Spinal cord (tissue), 10 donors: ENCODE measurements around the gene ANKRD66. TPM values are rescaled to one million over a fixed set of nuclear protein-coding genes. Genes with fewer than 3 reads are reported as not detected.
"Not testable (repeated sequence)": the region's sequence is repeated elsewhere in the genome, so short reads cannot be mapped to it uniquely, and the experiment has no call there.

Source experiments
- DNase-seq, 6 donors: peaks; one replicate each; pipeline versions ENCODE4 v3.0.0 to v3.0.0-alpha.2; 2013 to 2015; ENCODE audit warnings: low spot score in 6 of 6, low read depth in 4 of 6
- H3K27ac ChIP-seq: one replicate; pipeline ENCODE4 v1.5.1; 2013; ENCODE audit warnings: low read depth, low read length, control low read depth
- H3K27me3 ChIP-seq: one replicate; pipeline ENCODE4 v1.6.1; 2013; ENCODE audit warnings: low read length; ENCODE audit not compliant: control insufficient read depth, insufficient read depth
- H3K36me3 ChIP-seq: one replicate; pipeline ENCODE4 v1.6.1; 2013; ENCODE audit warnings: low read length; ENCODE audit not compliant: control insufficient read depth, insufficient read depth
- H3K4me1 ChIP-seq: one replicate; pipeline ENCODE4 v1.6.1; 2013; ENCODE audit warnings: low read length; ENCODE audit not compliant: control insufficient read depth, insufficient read depth
- H3K4me3 ChIP-seq: one replicate; pipeline ENCODE4 v1.5.1; 2013; ENCODE audit warnings: low read depth, low read length, control low read depth
- H3K9me3 ChIP-seq: one replicate; pipeline ENCODE4 v1.6.1; 2013; ENCODE audit warnings: low read length; ENCODE audit not compliant: control insufficient read depth, insufficient read depth
- WGBS: methylation state at CpG from one replicate; pipeline ENCODE4 v1.1.5; 2013; ENCODE audit warnings: missing lambda C conversion rate; ENCODE audit not compliant: insufficient coverage; 5-methylcytosine and 5-hydroxymethylcytosine counted together
- polyA plus RNA-seq, 2 donors: library from polyadenylated mRNA; unstranded; fragments of 120-200 nt; gene quantifications; one replicate each; pipeline ENCODE4 v1.2.1, GENCODE V29; 2013; ENCODE audit not compliant: insufficient read length in 2 of 2
- total RNA-seq, 2 donors: library from RNA; depleted of rRNA in 1 of 2; stranded (reverse); fragments of 120-200 nt in 1 of 2; fragments of >200 nt in 1 of 2; gene quantifications; one replicate each; pipeline versions ENCODE4 v1.2.3 to v1.2.4, GENCODE V29; 2013 to 2014
- donor health status: healthy.

ANKRD66 gene
- total and polyA plus RNA-seq, 4 donors = 0.69 to 3.5 (median 2.5) TPM

DNA sequence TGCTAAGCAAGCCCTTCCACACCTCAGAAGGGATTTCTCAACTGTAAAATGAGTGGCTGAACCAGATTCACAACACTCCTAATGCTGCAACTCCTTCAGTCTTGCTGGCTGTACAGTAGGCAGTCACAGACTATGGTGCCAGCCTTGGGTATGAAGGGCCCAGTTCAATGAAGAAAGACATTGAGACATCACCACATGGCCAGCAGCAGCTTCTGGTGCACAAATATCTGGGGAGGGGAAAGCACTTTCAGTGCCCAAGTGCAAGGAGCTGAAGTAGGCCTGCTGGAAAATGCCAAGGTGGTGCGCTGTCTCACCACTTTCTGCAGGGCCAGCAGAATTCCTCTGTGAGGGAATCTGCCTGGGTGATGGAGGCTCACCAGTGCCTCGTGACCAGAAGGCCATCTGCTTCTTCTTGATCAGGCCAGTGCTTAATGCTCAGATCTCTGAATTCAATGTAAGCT lies 13.4 kb upstream of the ANKRD66 start:
- H3K36me3 ChIP-seq = no peaks in the 10 kb centered on the region
- peaks cover 14% of the 10 kb centered on the region for H3K4me1 ChIP-seq
- H3K4me3 ChIP-seq = no peak overlapping the region
- no peak for DNase-seq
- no peak overlapping the region for H3K27ac ChIP-seq
- 83% methylated on average over 2 of the region's 2 CpGs for WGBS
- H3K27me3 ChIP-seq = no peaks in the 10 kb centered on the region
- H3K9me3 ChIP-seq = no peaks in the 10 kb centered on the region

DNA sequence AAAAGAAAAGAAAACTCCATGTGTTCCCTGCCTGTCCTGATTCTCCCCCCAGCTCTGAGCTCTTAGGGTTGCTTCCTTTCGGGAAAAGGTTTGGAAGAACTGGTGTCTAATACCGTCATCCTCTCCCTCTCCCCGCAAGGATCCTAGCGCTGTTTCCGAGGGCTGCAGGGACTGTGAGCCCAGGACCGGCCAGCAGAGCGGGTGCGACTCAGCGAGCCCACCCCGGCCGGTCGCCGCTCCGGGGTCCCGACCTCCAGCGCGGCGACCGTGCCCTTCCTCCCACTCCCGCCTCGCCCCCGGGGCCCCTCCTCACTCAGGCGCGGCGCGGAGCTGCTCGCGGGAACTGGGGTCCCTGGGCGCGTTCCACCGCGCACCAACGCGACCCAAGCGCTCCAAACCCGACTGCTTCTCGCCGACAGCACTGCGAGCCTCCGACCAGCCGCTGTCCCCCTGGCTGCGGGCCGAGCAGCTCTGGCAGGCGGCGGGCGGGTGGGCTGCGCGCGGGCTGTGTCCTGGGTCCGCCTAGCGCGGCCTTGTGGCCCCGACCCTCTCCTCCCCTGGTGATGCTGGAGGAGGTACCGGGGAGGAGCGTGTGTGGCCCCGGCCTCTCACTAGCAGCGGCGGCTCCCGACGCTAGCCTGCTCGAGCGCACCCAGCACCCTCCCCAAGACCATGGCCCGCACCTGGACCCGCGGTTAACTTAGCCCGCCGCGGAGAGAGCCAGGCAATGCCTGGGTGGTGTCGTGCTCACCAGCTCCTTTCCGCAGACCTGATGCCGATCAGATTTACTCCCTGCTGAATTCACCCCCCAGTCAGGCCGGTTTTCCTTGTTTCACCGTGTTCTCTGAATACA lies 11.6 kb upstream of the ANKRD66 start, which contains the start of gene PLA2G7:
PLA2G7 (minus strand) TSS at position 509 of the 853 bp plus-strand sequence. CDS start 12,484 bp downstream, outside the sequence.
- H3K4me1 ChIP-seq = peaks cover 14% of the 10 kb centered on the region
- peak in 5 of 6 donors; percentile 18 to 79 (median 28) for DNase-seq
- H3K27ac ChIP-seq = peak within 1 kb of the TSS; percentile 19
- whole genome bisulfite sequencing = under 1% methylated on average over 73 of the region's 73 CpGs
- peak within 1 kb of the TSS; percentile 59 for H3K4me3 ChIP-seq
- H3K27me3 ChIP-seq = no peaks in the 10 kb centered on the region
- no peaks in the 10 kb centered on the region for H3K9me3 ChIP-seq
- no peaks in the 10 kb centered on the region for H3K36me3 ChIP-seq

DNA sequence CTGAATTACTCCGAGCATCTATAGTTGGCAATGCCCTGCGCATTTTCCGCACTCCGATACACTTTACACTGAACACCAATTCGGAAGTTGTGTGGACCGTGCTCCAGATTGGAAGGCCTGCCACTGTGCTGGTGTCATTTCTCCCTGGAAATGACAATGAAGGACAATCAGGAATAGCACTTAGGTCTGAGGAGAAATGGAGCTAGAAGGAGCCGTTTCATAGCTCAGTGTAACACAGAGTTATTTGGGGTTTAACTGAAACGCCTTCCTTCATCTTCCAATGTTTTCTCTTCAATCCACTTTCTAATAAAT lies 11.1 kb upstream of the ANKRD66 start:
- peak in 3 of 6 donors; percentile 11 to 59 (median 24) for DNase-seq
- H3K4me1 ChIP-seq = peaks cover 14% of the 10 kb centered on the region
- WGBS = 21% methylated on average over 5 of the region's 8 CpGs
- no peaks in the 10 kb centered on the region for H3K9me3 ChIP-seq
- H3K4me3 ChIP-seq = peak overlapping the region; percentile 59
- no peaks in the 10 kb centered on the region for H3K36me3 ChIP-seq
- no peaks in the 10 kb centered on the region for H3K27me3 ChIP-seq
- no peak overlapping the region for H3K27ac ChIP-seq

- H3K36me3 ChIP-seq = no peaks in the 10 kb centered on the region
- H3K9me3 ChIP-seq = no peaks in the 10 kb centered on the region
- no peak overlapping the region for H3K27ac ChIP-seq
- H3K4me3 ChIP-seq = no peak overlapping the region
- no peaks in the 10 kb centered on the region for H3K27me3 ChIP-seq
- no peak for DNase-seq
- peaks cover 14% of the 10 kb centered on the region for H3K4me1 ChIP-seq
Measured at GRCh38 chr6:46736906-46737305, 9.8 kb upstream of the ANKRD66 start.

DNA sequence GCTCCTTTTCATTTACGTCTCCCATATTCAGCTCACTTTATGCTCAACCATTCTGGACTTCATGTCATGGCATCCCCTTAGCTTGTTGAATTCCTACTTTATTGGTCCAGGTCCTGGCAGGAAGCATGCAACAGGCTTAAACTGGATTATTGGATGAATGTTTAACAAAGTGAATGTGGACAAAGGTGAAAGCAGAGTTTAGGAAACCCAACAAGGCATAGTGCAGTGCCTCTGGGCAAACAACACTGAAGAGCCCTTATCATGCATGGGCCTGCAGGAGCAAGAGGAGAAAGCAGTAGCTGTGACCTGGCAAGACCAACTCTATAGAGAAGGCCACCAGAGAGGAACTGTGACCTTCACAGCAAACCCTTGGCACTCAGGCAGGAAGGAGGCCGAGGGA lies 5.3 kb upstream of the ANKRD66 start:
- Histone ChIP-seq H3K9me3 (no peaks in the 10 kb centered on the region), H3K4me3 (no peak overlapping the region)
- 80% methylated on average over 2 of the region's 2 CpGs for WGBS

DNA sequence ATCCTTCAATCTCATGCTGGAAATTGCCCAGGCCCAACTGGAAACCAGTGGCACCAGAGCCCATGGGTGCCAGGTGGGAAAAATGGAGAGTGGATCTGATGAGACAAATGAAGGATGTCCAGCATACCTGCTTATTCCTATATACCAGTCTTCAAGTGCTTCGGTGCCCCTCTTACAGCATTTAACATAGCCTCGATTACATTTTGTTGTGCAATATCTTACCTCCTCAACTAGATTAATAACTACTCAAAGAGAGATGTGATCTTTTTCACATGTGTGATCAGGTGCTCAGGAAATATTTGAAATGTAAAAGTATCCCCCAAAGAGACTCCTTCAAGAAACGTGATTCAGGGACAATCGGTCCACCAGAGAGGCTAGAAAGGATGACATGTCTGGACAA lies 4.8 kb upstream of the ANKRD66 start:
- Histone ChIP-seq H3K9me3 (no peaks in the 10 kb centered on the region), H3K36me3 (no peaks in the 10 kb centered on the region), H3K4me1 (no peaks in the 10 kb centered on the region), H3K27ac (no peak overlapping the region), H3K27me3 (no peaks in the 10 kb centered on the region), H3K4me3 (no peak overlapping the region)
- no peak for DNase-seq
- WGBS = no CpG with 5 or more reads among the region's 4 CpGs

More for the DNA sequence above, 5.3 kb upstream of the ANKRD66 start:
- no peaks in the 10 kb centered on the region for H3K27me3 ChIP-seq
- no peaks in the 10 kb centered on the region for H3K4me1 ChIP-seq
- DNase-seq = no peak
- no peaks in the 10 kb centered on the region for H3K36me3 ChIP-seq
- no peak overlapping the region for H3K27ac ChIP-seq

DNA sequence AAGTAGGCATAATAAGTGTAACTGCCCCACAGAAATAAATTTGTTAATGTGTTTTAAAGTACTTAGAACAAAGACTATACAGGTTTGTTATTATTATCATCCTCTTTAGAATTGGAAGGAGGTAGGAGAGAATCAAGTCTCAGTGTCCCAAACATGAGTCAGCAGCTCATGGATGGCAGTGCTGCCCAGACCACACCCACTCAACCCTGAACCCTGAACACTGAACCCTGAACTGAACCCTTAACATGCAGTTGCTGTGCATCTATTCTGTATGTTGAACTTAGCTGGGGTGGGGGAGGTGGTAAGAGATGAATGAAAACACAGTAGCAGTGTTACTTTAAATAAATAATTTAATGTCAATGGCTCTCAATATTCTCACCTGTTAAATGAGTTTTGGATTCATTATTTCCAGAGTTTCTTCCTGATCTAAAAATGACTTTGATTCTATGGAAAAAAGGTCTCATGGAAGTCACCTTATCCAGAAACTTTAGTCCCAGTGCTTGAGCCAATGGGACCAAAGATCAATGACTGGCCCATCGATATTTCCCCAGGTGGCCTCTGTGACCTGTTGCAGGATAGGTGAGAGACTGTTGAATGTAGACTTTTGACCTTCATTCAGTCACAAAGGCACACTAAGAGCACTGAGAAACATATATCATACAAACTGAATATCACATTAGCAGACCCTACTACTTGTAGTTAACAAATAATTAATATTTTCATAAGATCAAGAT lies 3.1 kb upstream of the ANKRD66 start:
- DNase-seq = no peak
- H3K4me3 ChIP-seq = no peak overlapping the region
- H3K27ac ChIP-seq = no peak overlapping the region
- H3K27me3 ChIP-seq = no peaks in the 10 kb centered on the region
- WGBS = no CpG with 5 or more reads among the region's 1 CpG
- H3K9me3 ChIP-seq = no peaks in the 10 kb centered on the region
- H3K36me3 ChIP-seq = no peaks in the 10 kb centered on the region
- no peaks in the 10 kb centered on the region for H3K4me1 ChIP-seq

DNA sequence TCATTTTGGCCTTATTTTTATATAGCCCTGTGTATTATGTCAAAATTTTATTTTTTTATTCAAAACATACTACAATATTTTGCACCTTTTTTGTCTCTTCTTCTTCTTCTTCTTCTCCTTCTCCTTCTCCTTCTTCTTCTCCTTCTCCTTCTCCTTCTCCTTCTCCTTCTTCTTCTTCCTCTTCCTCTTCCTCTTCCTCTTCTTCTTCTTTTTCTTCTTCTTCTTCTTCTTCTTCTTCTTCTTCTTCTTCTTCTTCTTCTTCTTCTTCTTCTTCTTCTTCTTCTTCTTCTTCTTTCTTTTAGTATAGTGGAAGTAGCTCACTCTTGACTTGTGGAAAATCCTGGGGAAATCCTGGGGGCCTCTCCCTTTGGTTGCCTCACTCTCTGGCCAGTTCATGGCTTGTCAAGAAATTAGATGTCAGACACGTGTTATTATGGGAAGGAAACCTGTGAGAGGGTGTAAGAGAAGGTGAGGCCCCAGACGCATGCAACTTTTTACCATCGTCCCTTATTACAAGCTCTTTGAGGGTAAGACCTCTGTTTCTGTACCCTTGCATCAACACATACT lies 2.5 kb upstream of the ANKRD66 start:
- H3K4me3 ChIP-seq, H3K27ac ChIP-seq, H3K36me3 ChIP-seq, DNase-seq, H3K27me3 ChIP-seq, H3K4me1 ChIP-seq, H3K9me3 ChIP-seq: not testable (repeated sequence)
- no CpG with 5 or more reads among the region's 3 CpGs for WGBS

DNA sequence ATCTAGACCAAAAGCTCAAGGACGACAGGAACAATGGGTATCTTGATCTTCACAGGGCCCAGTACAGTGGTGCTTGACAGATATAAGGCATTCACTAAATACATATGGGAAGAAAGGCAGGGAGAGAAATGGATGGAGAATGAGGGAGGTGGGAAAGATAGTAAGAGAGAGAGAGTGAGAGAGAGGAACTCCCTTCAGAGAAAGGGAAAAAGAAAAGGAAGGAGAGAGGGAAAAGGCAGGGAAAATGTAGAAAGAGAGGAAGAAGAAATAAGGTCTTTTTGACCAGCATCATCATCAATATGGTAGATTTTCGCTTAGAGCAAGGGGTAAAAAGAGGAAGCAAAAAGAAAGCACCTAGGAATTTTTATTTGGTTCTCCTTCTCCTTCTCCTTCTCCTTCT lies 760 bp upstream of the ANKRD66 start:
- Histone ChIP-seq H3K27me3 (no peaks in the 10 kb centered on the region), H3K36me3 (no peaks in the 10 kb centered on the region), H3K9me3 (no peaks in the 10 kb centered on the region), H3K4me3 (no peak overlapping the region), H3K4me1 (no peaks in the 10 kb centered on the region), H3K27ac (no peak overlapping the region)
- DNase-seq = no peak
- no CpG with 5 or more reads among the region's 2 CpGs for WGBS
